22Rv1 (cell line): Measurements from ENCODE around the gene SYNRG.

Source experiments
- ZFX ChIP-seq: fragments of 450-650 bp; IDR thresholded peaks from 2 replicates; pipeline ENCODE4 v1.6.1; 2017; ENCODE audit warnings: antibody characterized with exemption, borderline replicate concordance
- TF ChIP-seq, protein P1 (sequence below): fragments of 450-650 bp; IDR thresholded peaks from 2 replicates; pipeline ENCODE4 v1.5.1; 2017; ENCODE audit warnings: mild to moderate bottlenecking

DNA sequence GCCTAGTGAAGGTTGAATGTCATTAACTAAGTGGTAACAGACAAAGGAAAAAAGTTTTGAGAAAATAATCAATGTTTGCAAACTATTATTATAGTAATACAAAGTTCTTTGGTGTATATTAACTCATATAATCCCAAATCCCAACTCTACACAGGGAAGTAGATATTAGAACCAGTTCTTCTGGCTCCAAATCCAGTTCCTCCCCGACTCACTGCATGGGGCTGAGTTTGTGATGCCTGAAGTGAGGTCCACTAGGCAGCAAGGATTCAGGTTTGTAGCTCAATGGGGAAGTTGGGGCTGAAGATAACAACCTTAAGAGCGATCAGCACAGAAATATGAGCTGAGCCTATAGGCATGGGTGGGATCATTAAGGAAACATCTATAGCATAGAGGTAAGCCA lies 5.6 kb upstream of the SYNRG start:
- TF ChIP-seq, protein P1, sequence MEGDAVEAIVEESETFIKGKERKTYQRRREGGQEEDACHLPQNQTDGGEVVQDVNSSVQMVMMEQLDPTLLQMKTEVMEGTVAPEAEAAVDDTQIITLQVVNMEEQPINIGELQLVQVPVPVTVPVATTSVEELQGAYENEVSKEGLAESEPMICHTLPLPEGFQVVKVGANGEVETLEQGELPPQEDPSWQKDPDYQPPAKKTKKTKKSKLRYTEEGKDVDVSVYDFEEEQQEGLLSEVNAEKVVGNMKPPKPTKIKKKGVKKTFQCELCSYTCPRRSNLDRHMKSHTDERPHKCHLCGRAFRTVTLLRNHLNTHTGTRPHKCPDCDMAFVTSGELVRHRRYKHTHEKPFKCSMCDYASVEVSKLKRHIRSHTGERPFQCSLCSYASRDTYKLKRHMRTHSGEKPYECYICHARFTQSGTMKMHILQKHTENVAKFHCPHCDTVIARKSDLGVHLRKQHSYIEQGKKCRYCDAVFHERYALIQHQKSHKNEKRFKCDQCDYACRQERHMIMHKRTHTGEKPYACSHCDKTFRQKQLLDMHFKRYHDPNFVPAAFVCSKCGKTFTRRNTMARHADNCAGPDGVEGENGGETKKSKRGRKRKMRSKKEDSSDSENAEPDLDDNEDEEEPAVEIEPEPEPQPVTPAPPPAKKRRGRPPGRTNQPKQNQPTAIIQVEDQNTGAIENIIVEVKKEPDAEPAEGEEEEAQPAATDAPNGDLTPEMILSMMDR = no peak
- TF ChIP-seq ZFX = no peak
